OCI-LY7 (cell line): ENCODE data around the gene SIK2.

ENCODE experiments used
- CTCF ChIP-seq: fragments of 200-600 bp; sonication (generic); conservative IDR thresholded peaks from 2 replicates; pipeline ENCODE4 v1.5.1; 2014; ENCODE audit warnings: mild to moderate bottlenecking, antibody characterized with exemption, low read length, moderate library complexity, mixed read lengths
- EZH2phosphoT487 ChIP-seq: fragments of 200-600 bp; sonication (generic); IDR thresholded peaks from 2 replicates; pipeline ENCODE4 v1.6.1; 2018; ENCODE audit warnings: low read depth, borderline replicate concordance, mild to moderate bottlenecking, mixed run types, antibody characterized with exemption, low read length, moderate library complexity, mixed read lengths

GRCh38 chr11:111560800-111561199, 41.4 kb upstream of the SIK2 start:
- no peak for TF ChIP-seq CTCF
- no peak for TF ChIP-seq EZH2phosphoT487
